Activated CD4-positive, alpha-beta T cell treated with anti-CD3 and anti-CD28 coated beads for 1 hour (primary cell): ENCODE data around the gene DOCK10.
"Not testable (repeated sequence)": the region's sequence is repeated elsewhere in the genome, so short reads cannot be mapped to it uniquely, and the experiment has no call there.

Source experiments
- DNase-seq: peaks from one replicate; pipeline ENCODE4 v3.0.0-alpha.2; 2020

Gene DOCK10

GRCh38 chr2:224973112-224974016 is 68.9 kb downstream of the DOCK10 start:
- no peak for DNase-seq

GRCh38 chr2:224971214-224971613 is 71.1 kb downstream of the DOCK10 start:
- DNase-seq, result no peak

GRCh38 chr2:224970311-224970710 is 72.0 kb downstream of the DOCK10 start:
- no peak for DNase-seq

GRCh38 chr2:224969633-224970260 is 72.5 kb downstream of the DOCK10 start:
- DNase-seq, result no peak

GRCh38 chr2:224969095-224969494 is 73.2 kb downstream of the DOCK10 start:
- no peak for DNase-seq

GRCh38 chr2:224968051-224968450 is 74.2 kb downstream of the DOCK10 start:
- DNase-seq, result no peak

GRCh38 chr2:224966613-224967012 is 75.7 kb downstream of the DOCK10 start:
- no peak for DNase-seq

- no peak for DNase-seq
Measured at GRCh38 chr2:224959556-224959955, 82.7 kb downstream of the DOCK10 start.

GRCh38 chr2:224958873-224959272 is 83.4 kb downstream of the DOCK10 start:
- no peak for DNase-seq

GRCh38 chr2:224958462-224958857 is 83.8 kb downstream of the DOCK10 start:
- no peak for DNase-seq

GRCh38 chr2:224957540-224958461 is 84.5 kb downstream of the DOCK10 start:
- DNase-seq, result no peak

- no peak for DNase-seq
Measured at GRCh38 chr2:224956706-224957105, 85.6 kb downstream of the DOCK10 start.

GRCh38 chr2:224954980-224955379 is 87.3 kb downstream of the DOCK10 start:
- no peak for DNase-seq

- no peak for DNase-seq
Measured at GRCh38 chr2:224952936-224953657, 89.2 kb downstream of the DOCK10 start.

GRCh38 chr2:224951723-224952481 is 90.4 kb downstream of the DOCK10 start:
- no peak for DNase-seq

GRCh38 chr2:224948859-224949258 is 93.4 kb downstream of the DOCK10 start:
- DNase-seq, result no peak

- DNase-seq, result no peak
Measured at GRCh38 chr2:224948005-224948404, 94.3 kb downstream of the DOCK10 start.

- DNase-seq, result no peak
Measured at GRCh38 chr2:224947566-224947965, 94.7 kb downstream of the DOCK10 start.

- DNase-seq, result no peak
Measured at GRCh38 chr2:224946895-224947294, 95.4 kb downstream of the DOCK10 start.

GRCh38 chr2:224944707-224945547 is 97.3 kb downstream of the DOCK10 start:
- DNase-seq, result no peak

- DNase-seq, result not testable (repeated sequence)
Measured at GRCh38 chr2:224943601-224944041, 98.6 kb downstream of the DOCK10 start.
